HTR-8/SVneo (cell line): Measurements from ENCODE around the gene EMB.
A peak's percentile ranks its signal among the peaks of the same experiment; 100 is the strongest.
"Not testable (repeated sequence)": the region's sequence is repeated elsewhere in the genome, so short reads cannot be mapped to it uniquely, and the experiment has no call there.

ENCODE experiments used
- DNase-seq: peaks from one replicate; pipeline ENCODE4 v3.0.0; 2011; ENCODE audit warnings: low spot score, mixed read lengths; ENCODE audit not compliant: insufficient read length
- FAIRE-seq: peaks from 2 replicates; lab custom pipeline; 2011; peaks lifted over from hg19 to GRCh38; lab: Jason Lieb, UNC

Gene EMB

DNA sequence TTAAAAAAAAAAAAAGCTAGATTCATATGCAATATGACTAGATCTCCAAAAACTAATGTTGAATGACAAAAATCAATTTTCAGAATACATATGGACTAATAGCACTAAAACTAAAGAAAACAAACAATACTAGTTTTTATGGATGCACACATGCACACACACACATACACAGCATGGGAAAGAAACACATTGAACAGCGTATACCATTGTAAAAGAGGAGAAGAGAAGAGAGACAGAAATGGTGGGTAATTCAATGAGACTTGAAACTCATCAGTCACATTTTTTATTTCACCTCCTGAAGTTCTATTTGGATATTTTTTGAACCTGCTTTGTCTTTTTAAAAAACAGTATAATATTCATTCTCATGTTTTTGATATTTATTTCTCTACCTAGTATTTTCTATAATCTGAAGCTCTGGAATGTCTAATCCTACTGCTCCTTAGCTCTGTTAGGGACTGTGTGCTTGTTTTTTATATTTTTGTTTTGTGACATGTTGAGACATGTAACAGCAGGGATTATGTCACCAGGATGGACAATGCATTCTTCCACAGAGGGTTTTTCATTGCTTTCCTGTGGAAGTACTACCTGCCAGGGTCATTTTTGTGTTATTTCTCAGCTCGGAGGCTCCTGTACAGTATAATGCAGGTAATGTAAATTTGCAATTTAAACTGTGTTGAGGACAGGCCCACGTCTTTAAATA lies 17.8 kb downstream of the EMB start:
- peak; percentile 97 for FAIRE-seq
- not testable (repeated sequence) for DNase-seq

DNA sequence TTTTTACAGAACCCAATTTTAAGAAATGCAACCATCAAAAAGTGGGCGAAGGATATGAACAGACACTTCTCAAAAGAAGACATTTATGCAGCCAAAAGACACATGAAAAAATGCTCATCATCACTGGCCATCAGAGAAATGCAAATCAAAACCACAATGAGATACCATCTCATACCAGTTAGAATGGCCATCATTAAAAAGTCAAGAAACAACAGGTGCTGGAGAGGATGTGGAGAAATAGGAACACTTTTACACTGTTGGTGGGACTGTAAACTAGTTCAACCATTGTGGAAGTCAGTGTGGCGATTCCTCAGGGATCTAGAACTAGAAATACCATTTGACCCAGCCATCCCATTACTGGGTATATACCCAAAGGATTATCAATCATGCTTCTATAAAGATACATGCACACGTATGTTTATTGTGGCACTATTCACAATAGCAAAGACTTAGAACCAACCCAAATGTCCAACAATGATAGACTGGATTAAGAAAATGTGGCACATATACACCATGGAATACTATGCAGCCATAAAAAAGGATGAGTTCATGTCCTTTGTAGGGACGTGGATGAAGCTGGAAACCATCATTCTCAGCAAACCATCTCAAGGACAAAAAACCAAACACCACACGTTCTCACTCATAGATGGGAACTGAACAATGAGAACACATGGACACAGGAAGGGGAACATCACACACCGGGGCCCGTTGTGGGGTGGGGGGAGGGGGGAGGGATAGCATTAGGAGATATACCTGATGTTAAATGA lies 19.7 kb downstream of the EMB start:
- not testable (repeated sequence) for FAIRE-seq, DNase-seq

DNA sequence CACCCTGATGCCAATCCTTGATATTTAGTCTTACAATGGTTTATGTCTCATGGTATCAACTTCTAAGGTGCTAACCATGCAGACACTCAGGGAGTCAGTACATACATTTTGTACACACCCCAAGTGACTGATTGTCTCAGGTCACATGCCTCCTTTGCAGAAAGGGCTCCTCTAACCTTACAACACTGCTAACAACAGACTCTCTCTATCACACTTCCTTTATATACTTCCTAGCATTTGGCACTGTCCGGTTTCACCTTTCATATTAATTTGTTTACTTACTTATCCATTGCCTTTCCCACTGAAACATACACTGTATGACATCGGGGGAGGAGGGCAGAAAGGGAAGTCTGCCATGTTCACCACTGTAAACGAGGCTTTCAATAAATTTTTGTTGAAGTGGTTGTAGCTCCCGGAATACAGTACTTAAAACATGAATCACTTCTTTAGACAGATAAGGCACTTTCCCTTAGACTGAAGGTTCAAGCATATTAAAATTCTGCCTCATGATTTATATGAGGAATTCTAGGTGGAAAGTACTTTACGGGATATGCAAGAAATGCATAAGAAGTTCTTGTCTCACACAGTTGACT lies 20.6 kb downstream of the EMB start:
- FAIRE-seq, result no peak
- peak; percentile 21 for DNase-seq

DNA sequence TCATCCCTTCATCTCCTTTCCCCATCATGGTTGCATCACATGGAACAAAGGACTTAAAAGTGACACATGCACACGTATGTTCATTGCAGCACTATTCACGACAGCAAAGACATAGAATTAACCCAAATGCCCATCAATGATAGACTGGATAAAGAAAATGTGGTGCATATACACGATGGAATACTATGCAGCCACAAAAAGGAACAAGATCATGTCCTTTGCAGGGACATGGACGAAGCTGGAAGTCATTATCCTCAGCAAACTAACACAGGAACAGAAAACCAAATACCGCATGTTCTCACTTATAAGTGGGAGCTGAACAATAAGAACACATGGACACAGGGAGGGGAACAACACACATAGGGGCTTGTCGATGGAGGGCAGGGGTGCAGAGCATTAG lies 21.4 kb downstream of the EMB start:
- not testable (repeated sequence) for DNase-seq
- peak; percentile 46 for FAIRE-seq

DNA sequence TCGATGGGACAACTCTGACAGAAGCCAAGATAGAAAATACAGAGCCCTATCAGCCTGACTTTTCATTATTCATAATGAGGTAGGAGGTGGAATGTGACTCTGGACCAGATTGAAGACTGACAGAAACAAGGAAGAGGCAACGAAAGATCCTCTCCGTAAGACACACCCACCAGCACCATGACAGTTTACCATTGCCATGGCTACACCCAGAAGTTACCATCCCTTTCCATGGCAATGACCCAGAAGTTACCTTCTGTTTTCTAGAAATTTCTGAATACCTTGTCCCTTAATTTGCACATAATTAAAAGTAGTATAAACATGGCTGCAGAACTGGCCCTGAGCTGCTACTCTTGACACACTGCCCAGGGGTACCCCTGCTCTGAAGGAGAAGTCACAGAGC lies 24.5 kb downstream of the EMB start:
- FAIRE-seq, result peak; percentile 80
- DNase-seq, result not testable (repeated sequence)

DNA sequence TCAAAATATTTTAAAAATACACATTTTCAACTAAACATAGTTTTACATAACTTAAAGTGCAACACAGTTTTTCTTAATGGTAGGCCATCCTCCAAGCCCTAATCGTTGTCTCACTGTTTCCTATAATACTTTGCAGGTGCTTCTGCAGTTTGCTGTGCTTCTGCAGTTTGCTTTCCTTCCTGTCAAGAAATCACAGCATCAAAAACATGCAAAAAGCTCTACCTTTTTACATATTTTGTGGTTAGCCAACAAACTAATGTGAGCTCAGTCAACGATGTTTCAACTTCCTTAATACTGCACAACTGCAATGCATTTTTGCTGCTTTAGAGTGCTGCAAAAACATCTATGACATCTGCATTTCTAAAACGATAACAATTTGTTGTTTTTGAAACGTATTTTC lies 25.2 kb downstream of the EMB start:
- FAIRE-seq (no peak), DNase-seq (no peak)

DNA sequence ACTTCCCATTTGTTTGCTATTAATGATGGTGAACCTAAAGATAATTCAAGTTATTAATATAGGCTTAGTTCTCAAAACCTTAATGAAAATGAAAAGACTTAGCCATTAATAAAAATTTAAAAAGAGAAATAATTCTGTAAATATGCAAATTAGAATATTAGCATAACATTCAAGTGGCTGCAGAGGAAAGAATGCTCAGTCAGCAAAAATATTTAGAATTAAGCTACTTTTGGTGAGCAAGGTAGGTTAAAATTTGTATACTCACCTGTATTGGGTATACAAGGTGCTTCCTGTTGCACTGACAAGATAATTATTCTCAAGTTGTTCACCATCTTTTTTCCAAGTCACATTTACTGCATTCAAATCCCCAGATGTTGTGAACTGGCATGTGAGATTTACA lies 30.2 kb downstream of the EMB start:
- DNase-seq, result not testable (repeated sequence)
- peak; percentile 72 for FAIRE-seq

DNA sequence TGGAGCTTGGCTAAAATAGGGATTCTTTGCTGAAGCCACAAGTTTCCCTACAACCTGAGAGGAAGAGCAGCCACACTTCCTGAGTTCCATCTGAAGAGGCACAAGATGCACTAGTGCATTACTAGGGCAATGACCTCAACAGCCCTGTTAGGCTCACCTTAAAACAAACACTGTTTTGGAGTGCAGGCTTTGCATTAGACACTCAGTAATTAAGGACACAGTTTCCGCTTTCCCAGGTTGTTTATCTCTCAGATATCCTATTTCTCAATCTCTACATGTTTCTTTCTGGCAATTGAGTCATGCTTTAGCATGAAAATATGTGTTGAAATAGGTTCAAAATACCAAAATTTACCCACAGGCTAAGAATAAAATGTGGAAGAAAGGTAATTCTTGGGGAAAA lies 34.2 kb downstream of the EMB start:
- no peak for DNase-seq
- FAIRE-seq, result no peak

DNA sequence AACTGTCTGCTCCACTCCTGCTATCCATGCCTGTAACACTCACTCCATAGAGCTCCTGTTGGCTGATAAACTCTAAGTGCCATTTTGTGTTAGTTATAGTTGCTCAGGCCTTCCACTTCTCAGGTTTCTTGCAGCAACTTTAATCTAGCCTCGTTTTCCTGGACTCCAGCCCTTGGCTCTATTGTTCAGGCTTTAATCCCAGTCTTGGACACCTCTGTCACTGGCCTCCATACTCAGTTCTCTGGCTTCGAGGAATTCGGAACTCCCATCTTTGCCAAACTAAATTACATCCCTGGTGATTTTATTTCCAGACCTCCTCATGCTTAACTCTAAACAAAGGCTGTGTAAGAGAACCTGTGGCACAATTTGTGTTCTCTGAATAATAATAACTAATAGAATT lies 39.8 kb downstream of the EMB start:
- FAIRE-seq (no peak), DNase-seq (no peak)

DNA sequence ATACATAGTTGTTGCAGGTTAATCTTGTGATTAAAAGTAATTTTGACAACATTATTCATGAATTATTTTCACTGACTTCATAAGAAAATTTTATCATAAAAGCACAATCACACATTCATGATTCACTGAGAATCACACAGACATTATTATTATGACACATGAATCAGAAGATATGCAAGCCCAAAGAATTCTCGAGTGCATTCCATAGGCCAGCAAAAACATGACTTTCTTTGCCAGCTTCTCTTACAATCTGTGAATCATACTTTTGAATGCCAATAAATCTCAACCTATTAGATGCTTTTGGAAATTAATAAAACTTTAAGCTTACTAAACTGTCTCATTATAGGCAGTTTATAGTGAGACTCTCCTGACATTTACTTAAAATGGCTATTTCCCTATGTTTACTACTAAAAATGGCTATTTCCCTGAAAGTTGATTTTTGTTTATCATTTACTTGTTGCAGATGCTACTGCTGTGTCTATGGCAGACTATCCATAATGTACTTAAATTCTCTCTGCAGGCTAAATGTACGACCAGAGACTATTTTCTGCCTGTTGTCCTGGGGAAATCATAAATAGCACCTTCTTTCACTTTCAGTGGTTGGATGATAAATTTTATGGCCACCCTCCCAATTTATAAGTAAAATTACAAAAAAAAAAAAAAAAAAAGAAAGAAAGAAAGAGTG lies 47.0 kb downstream of the EMB start:
- FAIRE-seq, result peak; percentile 99
- DNase-seq, result peak; percentile 76

DNA sequence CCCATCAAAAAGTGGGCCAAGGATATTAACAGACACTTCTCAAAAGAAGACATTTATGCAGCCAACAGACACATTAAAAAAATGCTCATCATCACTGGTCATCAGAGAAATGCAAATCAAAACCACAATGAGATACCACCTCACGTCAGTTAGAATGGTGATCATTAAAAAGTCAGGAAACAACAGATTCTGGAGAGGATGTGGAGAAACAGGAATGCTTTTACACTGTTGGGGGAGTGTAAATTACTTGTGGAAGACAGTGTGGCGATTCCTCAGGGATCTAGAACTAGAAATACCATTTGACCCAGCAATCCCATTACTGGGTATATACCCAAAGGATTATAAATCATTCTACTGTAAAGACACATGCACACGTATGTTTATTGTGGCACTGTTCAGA lies 48.8 kb downstream of the EMB start:
- DNase-seq, FAIRE-seq: not testable (repeated sequence)

DNA sequence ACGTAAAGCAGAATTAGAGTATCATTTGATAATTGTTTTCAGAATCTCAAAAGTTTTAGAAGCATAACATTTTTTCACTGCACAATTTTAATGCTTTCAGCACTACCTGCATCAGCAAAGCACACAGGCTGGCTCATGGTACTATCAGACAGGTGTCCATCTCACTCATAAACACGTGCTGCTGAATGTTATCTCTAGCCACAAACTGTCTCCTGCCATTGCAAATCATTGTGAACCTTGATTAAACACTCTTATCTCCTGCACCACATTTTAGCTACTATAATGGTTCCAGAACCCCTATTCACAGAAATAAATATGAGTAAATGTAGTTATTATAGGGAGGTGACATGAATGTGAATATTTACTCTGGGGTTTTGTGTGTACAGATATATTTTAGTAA lies 56.7 kb downstream of the EMB start:
- not testable (repeated sequence) for DNase-seq
- FAIRE-seq, result peak; percentile 85

DNA sequence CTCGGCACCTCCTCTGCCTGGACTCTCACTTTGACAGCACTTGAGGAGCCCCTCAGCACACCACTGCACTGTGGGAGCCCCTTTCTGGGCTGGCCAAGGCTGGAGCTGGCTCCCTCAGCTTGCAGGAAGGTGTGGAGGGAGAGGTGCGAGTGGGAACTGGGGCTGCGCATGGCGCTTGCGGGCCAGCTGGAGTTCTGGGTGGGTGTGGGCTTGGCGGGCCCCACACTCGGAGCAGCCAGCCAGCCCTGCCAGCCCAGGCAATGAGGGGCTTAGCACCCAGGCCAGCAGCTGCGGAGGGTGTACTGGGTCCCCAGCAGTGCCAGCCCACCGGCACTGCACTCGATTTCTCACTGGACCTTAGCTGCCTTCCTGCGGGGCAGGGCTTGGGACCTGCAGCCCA lies 64.4 kb downstream of the EMB start:
- FAIRE-seq, DNase-seq: not testable (repeated sequence)

DNA sequence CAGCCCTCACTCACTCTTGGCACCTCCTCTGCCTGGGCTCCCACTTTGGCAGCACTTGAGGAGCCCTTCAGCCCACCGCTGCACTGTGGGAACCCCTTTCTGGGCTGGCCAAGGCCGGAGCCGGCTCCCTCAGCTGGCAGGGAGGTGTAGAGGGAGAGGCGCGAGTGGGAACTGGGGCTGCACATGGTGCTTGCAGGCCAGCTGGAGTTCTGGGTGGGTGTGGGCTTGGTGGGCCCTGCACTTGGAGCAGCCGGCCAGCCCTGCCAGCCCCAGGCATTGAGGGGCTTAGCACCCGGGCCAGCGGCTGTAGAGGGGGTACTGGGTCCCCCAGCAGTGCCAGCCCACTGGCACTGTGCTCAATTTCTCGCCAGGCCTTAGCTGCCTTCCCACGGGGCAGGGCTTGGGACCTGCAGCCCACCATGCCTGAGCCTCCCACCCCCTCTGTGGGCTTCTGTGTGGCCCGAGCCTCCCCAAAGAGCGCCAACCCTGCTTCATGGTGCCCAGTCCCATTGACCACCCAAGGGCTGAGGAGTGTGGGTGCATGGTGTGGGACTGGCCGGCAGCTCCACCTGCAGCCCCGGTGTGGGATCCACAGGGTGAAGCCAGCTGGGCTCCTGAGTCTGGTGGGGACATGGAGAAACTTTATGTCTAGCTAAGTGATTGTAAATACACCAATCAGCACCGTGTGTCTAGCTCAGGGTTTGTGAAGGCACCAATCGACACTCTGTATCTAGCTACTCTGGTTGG lies 71.6 kb downstream of the EMB start:
- DNase-seq, result not testable (repeated sequence)
- FAIRE-seq, result peak; percentile 97

DNA sequence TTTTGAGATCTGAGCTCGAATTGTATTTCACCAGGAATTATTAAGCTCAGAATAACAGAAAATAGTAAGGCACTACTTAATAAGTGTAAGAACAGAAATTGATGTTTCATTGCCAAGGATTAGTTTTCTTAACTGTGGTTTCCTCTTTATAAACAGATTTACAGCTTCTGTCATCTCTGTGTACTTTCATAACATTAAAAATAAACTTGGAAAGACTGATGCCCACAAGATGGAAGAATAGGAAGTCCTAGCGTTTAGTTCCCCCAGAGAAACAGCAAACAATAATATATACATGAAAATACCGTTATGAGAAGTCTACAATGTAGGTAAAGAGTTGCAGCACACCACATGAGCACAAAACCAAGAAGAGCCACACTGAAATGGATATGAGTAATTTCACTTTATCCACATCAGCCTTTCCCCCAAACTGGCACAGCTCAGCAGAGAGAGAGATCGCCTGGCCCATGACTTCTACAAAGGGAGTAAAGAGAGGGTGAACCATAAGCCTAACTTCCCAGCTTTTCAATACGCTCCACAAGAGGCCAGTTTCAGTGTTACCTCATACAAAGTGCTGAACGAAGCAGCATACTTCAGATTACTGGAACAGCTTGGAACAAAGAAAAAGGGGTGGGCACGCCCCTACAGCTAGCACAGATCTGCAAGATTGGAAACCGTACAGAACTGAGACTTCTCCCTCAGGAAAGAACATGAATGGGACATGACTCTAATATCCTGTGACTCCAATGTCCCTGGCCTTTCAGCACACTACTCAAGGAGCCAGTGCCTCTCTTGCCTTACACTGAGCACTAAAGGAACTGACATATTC lies 75.4 kb downstream of the EMB start:
- DNase-seq (no peak), FAIRE-seq (peak; percentile 90)

DNA sequence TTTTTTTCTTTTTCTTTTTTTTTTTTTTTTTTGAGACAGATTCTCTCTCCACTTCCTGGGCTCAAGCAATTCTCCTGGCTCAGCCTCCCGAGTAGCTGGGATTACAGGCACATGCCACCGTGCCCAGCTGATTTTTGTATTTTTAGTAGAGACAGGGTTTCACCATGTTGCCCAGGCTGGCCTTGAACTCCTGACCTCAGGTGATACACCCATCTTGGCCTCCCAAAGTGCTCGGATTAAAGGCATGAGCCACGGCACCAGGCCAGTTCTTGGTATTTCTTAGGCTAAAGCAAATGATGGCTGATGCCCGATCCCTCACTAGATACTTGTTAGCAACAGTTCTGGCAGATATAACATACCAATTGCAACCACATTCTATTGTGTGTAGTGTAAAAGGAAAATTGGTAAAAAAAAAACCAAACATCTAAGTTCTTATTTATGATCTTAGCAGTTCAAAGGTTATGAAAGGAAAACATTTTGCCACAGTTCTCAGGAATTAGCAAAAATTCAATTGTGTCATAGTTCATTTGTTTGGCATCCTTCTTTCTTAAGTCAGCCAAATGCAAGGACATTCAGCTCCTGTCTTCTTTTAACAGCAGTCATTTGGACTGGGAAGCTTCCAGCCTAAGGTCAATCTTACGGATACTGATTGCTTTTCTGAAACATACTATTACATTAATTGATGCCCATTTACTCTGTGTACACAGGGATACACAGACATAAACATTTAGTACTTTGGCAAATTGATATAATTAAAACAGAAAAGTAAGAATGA lies 76.4 kb downstream of the EMB start:
- peak; percentile 28 for FAIRE-seq
- not testable (repeated sequence) for DNase-seq

DNA sequence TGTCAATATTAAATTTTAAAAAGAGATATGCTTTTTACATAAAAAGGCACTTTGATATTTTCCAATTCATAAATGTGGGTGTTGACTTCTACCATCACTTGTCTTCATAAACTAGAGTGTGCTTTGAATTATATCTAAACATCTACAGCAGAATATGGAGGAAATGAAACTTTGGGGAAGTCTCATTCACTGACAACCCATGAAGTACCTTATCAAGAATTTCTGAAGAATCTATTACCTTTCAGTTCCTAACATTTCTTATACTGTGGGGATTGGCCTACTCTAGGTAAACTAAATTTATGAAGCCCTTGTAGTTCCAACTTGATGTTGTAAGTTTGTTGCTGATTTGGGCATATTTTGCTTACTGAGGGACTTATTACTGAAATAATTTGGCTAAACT lies 81.9 kb downstream of the EMB start:
- FAIRE-seq, result peak; percentile 16
- no peak for DNase-seq

DNA sequence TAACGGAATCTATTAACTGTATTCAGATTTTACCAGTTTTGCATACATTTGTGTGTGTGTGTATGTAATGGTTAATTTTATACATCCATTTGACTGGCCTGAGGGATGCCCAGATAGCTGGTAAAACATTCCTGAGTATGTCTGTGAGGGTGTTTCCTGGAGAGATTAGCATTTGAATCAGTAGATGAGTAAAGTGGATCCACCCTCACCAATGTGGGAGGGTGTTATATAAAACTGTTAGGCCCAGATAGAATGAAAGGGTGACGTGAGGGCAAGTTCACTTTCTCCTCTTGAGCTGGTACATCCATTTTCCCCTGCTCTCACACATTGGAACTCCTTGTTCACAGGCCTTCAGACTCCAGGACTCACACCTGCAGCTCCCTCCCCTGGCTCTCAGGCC lies 88.7 kb downstream of the EMB start:
- no peak for DNase-seq
- peak; percentile 46 for FAIRE-seq
